ENCODE data around the gene KCNG2.

Gene KCNG2

DNA sequence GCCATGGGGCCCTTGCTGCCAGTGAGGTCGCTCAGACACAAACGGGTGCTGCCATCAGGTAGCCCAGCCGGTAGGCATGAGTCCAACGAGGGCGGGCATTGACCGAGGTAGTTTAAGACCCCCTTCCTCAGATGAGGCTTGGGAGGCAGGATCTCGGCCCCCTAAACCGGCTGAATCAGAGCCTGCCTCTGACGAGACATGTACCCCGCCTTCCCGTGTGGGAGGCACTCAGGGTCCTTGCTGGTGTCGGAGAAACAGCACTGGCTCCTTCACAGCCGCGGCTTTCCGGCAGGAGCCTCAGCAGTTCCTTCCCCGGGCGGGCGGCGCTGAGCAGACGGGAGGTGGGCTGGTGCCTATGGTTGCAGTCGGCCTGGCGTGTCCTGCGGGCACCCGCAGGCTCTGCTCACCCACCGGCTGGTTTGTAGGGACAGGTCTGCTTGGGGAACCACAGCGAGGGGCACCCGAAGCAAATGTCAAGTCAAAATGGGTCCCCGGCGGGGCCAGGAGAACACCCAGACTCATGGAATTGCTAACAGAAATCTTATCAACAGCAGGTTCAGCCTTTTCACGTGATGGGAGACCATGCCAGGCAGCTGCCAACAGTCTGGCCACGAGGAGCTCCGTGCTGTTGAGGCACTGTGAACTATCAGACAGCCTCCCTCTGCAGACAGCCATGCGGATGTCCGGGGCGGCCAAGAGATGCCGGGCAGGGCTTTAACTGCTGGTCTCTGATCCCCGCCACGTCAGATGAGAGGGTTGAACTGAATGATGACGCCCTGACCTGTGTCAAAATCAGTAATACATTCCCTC is 2.8 kb downstream of the KCNG2 start:
- DNase-seq = no peak

DNA sequence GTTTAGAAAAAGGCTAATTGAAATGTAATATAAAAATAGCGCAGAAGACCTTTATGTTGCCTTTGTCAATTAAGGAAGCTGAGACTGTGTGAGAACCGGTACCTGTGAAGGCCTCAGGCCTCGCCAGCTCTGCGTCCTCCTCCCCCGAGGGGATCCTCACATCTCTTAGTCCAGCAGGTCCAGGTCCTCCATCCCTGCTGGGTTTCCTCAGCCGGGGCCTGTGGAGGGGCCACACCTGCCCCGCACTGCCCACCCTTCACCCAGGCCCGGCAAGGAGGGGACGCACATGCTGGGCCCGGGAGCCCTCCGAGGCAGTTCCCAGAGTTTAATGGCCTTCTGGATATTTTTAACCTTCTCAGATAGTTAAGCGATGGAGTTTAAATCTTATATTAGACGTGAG is 3.5 kb downstream of the KCNG2 start:
- no peak for DNase-seq

DNA sequence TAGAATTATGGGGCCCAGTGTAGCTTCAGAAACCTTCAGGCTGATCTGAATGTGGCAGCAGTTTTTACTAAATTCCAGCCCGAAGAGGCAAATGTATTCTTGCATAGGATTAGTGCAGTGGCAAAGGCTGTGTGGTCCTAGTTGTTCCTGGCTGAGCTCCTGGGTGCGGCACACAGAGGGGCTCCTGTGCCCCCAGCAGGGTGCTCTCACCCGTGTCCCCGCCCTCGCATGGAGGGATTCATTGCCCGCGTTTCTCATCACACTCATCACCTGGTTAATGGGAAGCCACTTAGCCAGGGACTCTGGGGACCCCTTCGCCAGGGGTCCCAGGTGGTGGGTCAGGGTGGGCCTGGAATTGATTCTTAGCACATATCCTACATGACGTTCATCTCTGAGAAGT is 3.9 kb downstream of the KCNG2 start:
- DNase-seq = no peak

DNA sequence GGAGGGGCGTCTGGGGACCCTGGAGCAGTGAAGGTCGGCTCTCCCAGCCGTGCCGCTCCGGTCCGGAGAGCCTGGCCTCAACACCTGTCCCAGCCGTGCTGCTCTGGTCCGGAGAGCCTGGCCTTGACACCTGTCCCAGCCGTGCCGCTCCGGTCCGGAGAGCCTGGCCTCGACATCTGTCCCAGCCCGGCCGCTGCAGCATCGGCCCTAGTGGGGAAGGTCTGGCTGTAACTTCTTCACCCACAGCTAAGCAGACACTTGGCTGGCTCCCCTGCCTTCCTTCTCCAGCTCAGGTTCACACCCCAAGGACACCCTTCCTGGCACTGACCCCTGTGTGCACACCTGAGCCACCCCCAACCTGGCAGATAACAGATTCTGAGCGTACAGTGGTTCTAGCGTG is 4.6 kb downstream of the KCNG2 start:
- no peak for DNase-seq

DNA sequence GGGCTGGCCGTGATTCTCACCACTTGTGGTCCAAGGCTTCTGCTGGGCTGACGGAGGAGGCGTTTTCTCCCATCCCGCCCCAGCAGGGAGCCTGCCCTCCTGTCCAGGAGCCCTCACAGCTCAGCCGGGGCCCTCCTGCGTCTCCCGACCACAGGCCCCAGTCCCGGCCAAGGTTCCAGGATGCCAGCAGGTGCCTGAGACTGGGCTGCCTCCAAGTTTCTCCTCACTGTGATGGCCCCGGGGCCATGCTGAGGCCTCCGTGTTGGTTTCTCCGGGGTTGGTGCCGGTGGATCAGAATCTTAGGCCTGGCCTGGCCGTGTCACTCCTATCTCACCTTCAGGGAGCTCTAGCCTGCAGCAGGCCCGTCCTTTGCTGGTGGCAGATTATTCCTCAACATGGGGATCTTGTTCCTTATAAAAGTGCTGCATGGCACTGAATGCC is 5.9 kb downstream of the KCNG2 start:
- no peak for DNase-seq

DNA sequence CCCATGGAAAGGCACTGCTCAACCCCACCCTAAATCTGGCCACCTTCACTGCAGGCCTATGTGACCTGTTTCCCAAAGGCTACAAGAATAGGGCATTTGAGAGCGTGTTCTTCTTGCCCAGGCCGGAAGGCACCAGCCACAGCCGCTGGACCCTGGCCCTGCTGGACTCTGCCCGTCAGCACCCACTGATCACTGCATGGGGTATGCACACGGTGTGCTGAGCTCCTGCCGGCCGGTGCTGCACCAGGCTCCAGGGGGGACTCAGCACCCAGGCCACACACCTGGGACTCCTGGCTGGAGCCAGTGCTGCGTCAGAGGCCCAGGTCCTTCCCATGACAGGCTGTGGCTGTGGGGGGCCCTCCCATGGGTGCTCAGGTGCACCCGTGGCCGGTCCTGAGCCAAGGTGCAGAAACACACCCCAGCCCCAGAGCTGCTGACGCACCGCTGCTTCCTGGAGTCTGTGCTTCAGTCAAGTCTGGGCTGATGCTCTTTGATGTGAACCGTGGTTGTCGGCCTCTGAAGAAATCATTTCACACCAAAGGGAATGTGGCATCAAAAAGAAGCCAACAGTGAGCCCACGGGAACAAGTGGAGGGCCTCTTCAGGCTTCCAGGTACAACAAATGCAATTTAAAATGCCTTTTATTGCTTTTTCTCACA is 6.5 kb downstream of the KCNG2 start:
- no peak for DNase-seq

DNA sequence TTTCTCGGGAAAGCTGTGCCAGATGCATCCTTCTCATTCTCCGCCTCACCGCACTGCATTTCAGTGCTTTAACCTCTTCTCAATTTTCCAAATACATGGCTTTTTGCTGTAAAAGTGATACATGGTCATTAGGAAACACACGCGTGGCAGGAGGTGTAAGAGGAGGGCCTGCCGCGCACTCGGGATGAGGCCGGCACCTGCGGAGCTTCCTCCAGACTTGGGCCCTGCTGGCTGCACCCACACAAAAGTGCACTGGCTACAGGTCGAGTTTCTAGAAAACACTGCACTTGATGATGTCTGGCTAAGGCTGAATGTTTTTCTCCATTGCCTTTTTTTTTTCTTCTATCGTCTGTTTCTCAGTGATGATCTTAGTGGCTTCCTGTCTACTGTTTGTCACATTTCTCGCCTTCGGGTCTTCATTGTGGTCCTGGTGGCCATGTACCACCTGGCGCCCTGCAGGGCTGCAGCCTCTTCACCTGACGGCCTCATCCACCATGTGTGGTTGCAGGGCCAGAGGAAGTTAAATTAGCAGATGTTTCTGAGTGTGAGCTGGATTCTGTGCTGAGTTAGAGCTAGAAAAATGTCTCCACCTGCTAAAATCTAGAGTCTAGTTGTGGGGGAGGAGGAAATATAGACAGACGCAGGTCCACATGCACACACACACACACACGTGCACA is 7.6 kb downstream of the KCNG2 start:
- no peak for DNase-seq

DNA sequence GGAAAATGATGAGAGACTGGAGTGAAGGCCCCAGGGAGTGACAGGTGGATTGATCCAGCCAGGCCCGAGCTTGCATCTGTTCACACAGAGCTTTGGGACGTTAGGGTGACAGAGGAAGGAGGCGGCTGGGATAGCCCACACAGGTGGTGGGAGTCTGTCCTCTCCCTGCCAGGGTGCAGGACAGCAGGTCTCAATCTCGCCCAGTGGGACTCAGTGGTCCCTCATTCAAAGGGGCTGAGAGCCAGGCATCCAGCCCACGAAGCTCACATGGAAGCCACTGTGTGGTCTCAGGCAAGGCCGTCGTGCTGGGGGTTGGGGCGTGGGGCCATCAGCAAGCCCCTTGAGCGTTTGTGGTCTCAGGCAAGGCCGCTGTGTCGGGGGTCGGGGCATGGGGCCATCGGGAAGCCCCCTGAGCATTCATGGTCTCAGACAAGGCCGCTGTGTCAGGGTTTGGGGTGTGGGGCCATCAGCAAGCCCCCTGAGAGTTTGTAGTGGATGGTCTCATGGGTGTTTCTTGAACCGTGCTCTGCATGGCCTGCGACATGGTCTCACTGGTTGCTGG is 8.3 kb downstream of the KCNG2 start:
- DNase-seq = no peak

DNA sequence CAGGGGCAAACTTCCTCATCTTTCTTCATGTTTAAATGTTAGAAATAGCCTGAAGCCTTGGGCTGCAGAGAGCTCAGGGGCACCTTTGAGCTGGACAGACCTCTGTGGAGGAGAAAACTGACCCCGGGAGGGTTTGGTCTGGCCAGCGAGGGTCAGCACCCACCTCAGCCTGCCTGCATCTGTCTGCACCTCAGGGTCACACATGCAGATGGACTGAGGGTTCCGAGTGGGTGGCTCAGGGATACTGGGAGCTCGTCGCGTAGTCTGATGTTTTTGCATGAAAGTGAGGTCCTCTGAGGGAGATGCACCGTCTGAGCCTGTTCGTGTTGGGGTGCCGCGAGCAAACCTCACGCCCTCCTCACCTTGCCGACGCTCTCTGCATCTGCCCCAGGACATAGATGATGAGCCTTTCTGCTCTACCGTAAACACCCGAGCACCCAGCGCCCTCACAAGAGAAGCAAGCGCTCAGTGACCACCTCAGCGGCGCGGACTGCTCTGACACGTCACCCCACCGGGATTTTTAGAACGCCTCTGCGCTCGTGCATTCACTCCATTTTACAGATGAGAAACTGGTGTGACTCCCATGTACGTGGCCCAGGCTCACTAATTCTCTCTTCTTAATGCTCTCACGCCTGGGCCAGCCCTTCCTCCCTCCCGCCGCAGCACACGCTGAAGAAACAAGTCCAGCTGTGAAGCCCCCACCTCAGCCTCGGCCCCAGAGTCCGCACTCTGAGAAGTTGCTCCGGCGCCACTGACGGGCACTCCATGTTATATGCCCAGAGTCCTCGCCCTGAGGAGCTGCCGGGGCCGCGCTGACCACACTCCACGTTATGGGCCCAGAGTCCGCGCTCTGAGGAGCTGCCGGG is 9.5 kb downstream of the KCNG2 start:
- no peak for DNase-seq

DNA sequence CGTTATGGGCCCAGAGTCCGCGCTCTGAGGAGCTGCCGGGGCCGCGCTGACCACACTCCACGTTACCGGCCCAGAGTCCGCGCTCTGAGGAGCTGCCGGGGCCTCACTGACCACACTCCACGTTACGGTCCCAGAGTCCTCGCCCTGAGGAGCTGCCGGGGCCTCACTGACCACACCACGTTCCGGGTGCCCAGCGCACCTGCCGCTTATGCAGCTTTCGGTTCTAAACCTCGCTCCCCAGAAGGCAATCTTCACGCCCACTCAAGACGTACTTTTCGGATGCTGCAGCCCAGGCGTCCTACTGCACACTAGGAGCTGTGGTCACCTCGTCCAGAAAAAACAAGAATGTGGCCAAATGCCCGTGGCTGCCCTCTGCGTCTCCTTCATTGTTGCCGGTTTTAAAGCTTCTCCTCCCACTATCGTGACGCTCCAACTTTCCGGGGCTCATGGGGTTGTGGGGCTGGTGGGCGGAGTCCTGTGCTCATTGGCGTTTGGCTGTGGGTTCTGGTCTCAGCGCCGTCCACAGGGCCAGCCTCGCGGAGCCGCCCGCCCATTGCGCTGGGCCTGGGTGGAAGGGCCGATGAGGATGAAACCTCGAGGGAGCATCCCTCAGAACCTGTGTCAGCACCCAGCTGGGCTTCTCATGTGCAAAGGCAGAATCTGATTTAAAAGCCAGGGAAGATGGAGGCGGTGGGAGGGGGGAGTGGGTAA is 11.9 kb downstream of the KCNG2 start:
- DNase-seq = no peak

DNA sequence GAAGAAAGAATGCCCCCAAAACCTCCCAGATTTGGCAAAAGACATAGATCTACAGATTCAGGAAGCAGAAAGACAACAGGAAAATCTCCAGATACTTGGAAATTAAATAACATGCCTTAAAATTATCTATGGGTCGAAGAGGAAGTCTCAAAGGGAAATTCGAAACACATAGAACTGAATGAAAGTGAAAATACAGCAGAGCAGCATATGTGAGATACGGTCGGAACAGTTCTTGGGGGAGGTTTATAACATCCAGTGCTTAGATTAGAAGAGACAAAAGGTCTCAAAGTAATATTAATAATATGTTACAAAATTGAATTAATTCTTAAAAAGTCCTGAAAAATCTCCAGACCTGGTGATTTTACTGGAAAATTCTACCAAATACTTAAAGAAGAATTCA is 14.3 kb downstream of the KCNG2 start:
- no peak for DNase-seq

DNA sequence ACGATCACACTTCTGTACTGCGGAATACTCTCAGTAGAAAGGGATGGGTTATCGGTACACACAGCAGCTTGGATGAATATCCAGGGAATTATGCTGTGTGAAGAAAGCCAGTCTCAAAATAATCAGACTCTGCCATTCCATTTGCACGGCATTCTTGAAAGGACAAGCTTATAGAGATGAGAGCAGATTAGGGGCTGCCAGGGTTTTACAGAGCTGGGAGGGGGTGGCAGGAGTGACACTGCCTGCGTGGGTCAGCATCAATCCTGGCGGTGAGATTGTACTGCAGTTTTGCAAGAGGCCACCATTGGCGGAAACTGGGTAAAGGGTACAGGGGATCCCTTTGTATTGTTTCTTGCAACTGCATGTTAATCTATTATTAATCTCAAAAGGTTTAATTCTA is 16.6 kb downstream of the KCNG2 start:
- DNase-seq = no peak

DNA sequence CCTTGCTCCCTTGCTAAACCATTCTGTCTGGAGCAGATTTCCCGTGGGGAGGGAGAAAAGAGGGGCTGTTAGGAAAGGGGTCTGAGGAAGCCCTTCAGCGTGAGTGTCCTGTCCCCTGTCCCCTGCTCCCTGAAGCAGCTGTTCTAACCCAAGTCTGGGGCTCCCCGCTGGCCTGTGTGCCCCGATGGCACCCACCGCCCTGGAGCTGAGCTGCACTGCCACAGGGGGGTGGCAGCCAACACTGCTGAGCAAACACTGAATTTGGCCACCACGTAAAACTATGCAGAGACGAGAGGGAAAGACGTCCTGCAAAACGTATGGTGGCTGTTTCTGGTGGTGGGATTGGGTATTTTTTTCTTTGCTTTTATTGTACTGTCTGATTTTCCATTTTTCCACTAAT is 17.9 kb downstream of the KCNG2 start:
- no peak for DNase-seq

DNA sequence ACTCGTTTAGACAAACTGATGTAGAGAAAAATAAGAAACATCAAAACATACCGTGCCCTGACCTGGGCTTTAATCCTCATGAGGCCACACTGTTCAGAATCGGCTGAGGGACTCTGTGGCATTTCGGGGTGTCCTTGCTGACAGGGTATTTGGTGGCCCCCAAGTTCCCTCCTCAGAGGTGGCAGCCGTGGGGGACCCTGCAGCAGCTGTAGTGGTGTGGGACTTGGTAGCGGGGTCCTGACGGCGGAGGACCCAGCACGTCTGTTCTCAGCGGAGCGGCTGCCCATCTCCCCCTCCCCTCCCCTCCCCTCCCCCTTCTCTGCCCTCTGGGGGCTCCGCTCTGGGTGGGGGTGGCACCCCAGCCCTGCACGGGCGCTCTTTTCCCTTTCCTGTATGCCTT is 18.4 kb downstream of the KCNG2 start:
- DNase-seq = no peak

DNA sequence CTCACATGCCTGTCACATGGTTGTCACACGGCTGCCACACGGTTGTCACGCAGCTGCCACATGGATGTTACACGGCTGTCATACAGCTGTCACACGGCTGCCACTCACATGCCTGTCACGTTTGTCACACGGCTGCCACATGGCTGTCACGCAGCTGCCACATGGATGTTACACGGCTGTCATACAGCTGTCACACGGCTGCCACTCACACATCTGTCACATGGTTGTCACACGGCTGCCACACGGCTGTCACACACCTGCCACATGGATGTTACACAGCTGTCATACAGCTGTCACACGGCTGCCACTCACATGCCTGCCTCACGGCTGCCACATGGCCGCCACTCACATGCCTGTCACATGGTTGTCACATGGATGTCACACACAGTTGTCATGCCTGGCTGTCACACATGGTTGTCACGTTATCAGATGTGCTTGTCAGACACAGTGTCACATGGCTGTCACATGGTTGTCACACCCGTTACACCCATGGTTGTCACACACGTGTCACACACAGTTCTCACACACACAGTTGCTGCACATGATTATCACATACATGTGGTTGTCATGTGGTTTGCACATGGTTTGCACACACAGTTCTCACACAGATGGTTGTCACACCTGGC is 19.4 kb downstream of the KCNG2 start:
- no peak for DNase-seq

DNA sequence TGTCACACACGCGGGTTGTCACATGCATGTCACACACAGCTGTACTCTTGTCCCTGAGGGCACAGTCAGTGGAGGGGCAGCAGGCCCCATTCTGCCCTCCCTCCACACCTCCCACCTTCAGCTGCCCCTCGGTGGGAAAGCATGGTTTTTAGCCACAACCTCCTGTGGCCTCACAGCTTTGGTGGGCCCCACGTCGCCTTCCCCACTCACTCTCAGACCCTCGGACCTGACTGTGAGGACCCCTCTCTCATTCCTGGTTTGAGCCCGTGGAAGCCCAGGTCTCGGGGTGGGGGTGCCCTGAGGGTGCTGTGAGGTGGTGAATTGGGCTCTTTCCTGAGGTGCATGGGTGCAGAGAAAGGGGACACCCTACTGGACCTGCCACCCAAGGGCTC is 19.9 kb downstream of the KCNG2 start:
- DNase-seq = no peak

DNA sequence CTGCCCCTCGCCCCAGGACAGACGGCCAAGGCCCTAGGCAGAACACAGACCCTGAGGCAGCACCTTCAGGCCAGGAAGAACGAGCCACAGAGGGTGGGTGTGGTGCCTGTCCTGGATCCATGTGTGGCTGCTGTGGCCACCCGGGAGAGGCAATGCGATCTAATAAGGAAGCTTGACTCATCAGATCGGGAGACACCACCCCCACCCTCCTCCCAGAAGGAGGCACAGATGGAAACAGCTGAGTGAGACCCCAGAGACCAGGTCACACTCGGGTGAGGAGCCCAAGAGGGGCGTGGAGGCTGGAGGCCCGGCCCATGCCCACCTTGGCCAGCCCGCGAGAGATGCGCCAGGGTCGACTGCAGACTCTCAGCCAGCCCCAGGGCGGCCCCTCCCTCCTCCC is 20.3 kb downstream of the KCNG2 start:
- no peak for DNase-seq

DNA sequence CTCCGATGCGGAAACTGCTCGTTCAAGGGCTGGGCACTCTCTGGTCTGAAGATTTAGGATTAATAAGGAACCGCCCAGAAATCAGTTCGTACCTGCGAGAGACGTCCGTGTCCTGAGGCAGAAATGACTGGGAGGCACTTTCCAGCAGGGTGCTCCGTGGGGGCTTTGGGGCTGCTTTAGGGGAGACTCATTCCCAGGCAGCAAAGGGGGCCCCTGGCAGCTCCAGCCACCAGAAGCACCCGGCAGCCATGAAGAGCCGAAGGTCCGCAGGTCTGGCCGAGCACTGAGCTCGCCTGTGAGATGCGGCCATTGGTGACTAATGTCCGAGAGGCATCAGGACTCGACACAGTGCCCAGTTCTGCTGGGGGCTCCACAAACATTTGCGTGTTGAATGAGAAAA is 20.9 kb downstream of the KCNG2 start:
- DNase-seq = no peak

DNA sequence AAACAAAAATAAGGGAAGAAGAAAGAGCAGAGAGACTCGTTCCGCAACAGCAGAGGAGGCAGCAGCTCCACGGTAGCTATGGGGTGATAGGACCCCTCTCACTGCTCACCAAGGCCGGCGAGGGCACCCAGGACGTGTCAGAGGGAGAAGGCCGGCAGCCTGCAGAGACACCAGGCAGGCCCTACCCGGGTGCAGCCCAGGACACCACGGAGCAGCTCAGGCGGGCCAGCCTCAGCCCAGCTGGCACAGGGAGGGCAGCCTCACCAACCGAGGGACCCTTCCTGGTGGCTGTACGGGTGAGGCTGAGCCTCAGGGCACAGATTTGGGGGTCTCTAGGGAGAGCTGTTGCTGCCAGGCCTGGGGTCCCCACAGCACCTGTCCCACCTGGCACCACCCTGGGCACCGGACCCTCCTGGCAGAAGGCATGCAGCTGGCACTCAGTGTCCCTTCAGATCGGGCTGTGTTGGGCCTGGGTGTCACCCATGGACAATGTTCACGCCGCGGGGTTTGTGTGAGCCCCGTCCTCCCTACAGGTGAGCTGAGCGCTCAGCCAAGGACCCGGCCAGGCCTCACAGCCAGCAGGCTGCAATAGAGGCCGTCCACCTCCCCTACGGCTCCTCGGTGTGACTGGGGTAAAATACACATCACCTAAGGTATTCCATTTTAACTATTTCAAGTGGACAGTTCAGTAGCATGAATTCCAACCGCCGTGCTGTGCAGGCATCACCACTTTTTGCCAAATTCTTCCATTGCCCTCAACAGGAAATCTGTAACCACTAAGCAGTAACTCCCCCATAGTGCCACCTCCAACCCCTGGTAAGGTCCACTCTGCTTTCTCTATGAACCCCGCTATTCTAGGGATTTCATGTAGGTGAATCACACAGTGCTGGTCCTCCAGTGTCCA is 21.6 kb downstream of the KCNG2 start:
- no peak for DNase-seq

DNA sequence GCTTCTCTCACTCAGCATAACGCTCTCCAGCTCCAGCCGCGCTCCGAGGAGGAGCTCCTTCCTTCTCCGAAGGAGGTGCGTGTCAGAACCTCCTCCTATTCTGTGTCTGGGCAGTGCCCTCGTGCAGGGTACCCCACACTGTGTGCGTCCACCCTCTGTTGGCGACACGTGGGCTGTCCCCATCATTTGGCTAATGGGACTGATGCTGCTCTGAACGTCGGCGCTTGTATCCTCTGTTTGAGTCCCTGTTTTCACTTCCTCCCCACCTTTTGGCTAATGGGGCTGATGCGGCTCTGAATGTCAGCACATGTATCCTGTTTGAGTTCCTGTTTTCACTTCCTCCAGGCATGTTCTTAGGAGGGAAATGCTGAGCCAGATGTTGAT is 22.2 kb downstream of the KCNG2 start:
- no peak for DNase-seq

DNA sequence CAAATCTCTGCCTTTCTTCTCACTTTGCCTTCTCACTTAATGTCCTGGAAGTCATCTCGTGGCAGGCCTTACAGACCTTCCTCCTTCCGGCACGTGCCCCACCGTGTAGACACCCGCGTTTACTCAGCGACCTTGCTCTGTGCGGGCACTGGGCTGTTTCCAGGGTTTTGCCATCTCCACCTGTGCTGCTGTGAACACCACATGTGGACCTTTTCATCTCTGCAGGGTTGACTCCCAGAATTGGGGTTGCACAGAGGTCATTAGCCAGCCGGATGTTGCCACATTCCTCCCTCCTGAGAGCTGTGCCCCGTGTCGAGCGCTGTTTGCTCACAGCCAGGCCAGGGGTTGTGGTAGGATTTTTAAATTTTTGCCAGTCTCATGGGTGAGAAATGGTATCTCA is 25.4 kb downstream of the KCNG2 start:
- no peak for DNase-seq
